Measurements from ENCODE around the gene TNFSF4. TPM values are rescaled to one million over a fixed set of nuclear protein-coding genes. Genes with fewer than 3 reads are reported as not detected.

Gene TNFSF4
- total RNA-seq, 1 donor = 2.0 TPM

DNA sequence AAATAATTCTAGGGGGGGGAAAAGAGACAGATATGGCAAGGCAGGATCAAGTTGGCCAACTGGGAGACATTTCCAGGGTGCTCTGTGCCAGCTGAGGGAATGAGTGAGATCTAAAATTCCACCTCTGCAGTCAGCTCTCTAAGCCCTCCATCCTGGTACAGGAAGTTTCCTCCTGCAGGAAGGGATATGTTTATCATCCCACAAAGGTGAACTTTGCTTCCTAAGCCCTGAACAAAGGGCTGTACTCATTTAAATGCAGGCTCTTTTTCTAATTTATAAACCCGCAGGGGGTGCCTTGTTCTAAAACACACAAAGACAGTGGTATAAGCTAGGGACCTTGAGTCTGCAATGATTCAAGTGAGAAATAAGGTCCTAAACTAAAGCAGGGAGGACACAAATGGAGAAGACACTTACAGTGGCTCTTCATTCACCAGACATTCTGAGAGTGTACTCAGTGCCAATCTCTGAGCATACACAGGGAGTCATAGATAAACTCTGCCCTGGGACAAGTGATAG is 3.6 kb upstream of the TNFSF4 start:
- no peak overlapping the region for H3K4me3 ChIP-seq (ENCODE audit: low read depth, low read length)

DNA sequence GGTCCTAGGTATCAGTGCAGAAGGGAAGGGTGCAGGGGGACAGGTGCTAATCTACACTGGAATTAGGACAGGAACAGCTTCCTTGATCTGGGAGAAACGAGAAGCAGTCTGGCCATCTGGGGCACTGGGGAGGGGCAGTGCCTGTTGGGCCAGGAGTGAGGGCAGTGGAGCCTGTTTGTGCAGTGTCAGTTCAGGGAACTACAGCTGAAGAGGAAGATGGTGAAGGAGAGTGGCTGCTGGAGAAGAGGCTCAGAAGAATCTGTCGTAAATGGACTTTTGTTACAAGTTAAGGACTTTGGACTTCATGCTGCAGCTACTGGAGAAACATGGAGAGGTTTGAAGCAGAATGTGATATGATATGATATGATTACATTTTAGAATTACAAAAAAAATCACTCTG is 3.2 kb upstream of the TNFSF4 start:
- H3K4me3 ChIP-seq (ENCODE audit: low read depth, low read length) = no peak overlapping the region
- TF ChIP-seq, protein P1, sequence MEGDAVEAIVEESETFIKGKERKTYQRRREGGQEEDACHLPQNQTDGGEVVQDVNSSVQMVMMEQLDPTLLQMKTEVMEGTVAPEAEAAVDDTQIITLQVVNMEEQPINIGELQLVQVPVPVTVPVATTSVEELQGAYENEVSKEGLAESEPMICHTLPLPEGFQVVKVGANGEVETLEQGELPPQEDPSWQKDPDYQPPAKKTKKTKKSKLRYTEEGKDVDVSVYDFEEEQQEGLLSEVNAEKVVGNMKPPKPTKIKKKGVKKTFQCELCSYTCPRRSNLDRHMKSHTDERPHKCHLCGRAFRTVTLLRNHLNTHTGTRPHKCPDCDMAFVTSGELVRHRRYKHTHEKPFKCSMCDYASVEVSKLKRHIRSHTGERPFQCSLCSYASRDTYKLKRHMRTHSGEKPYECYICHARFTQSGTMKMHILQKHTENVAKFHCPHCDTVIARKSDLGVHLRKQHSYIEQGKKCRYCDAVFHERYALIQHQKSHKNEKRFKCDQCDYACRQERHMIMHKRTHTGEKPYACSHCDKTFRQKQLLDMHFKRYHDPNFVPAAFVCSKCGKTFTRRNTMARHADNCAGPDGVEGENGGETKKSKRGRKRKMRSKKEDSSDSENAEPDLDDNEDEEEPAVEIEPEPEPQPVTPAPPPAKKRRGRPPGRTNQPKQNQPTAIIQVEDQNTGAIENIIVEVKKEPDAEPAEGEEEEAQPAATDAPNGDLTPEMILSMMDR (IDR thresholded peaks at IDR 0.05; ENCODE audit: insufficient read depth, low read length) = no peak
- DNase-seq (ENCODE audit: low read depth) = no peak

More for the DNA sequence above, 3.6 kb upstream of the TNFSF4 start:
- TF ChIP-seq, protein P1 (IDR thresholded peaks at IDR 0.05; ENCODE audit: insufficient read depth, low read length) = no peak
- DNase-seq (ENCODE audit: low read depth) = no peak

DNA sequence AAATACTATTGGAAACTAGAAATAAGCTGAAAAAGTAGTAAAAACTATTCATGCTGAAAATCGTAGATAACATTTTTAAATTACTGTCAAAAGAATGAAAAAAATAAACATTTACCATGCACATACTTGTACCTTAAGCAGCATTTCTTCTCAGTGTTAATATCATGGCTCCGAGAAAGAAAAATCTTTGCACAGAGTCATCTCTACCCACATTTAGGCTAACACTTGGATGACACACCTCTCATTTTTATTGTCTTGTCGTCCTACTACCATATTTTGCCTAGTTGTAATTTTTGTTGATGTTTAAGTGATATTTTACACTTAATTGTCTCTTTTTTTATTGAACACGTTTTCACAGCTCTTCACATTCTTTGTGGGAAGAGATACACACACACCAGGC is 1.7 kb upstream of the TNFSF4 start:
- H3K4me3 ChIP-seq (ENCODE audit: low read depth, low read length) = no peak overlapping the region
- no peak for DNase-seq (ENCODE audit: low read depth)
- TF ChIP-seq, protein P1 (IDR thresholded peaks at IDR 0.05; ENCODE audit: insufficient read depth, low read length) = no peak

DNA sequence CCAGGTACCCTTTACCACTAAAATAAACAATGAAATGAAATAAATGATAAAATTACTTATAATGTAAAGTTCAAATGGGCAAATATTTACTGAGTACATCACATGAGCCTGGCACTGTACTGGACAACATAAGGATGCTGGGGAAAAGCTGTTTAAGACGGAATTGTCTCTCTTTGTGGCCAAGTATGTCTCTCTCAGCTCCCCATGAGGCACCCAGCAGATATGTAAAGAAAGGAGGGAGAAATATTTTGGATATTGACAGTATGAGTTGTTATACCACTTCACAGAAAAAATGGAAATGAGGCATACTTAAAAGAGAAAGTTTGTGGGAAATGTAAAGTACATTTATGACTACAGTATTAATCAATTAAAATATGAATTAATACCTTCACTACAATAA is 1.0 kb upstream of the TNFSF4 start:
- DNase-seq (ENCODE audit: low read depth) = no peak

DNA sequence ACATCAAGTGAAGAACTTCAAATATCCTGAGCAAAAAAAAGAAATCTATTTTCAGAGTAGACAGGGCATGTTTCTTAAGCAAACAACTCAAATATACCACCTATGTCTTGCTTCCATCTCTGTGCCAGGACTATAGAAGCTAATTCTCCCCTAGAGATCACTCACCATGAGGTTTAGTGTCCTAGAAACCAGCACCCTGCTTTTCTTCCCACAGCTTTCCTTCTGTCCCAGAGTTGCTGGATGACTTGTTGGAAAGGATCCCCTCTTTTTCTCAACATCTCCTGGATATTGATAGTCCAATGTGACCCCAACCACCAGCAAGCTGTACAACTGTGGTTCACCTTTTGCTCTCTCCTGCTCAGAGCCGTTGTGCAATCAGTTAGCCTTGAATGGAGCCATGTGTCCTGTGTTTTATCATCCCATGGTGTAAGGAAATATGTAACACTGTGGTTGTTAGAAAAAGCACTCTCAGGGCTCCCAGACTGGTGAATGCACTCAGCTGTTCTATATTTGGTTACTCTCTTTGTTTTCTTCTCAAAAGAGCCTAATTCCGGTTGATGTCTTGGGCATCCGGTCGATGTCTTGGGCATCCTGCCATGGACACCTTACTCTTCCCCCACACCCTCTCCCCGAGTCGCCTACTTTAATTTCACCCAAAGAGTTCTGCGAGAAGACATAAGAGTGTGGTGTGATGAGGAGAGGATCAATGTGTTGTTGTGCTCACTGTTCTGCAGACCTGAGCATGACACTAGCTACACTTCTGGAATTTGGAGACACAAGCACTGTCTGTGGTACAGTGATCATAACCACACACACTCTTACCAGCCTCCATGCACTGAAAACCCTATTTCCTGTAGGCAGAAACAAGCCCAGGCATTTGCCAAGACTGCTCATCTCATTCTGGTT is 1.7 kb downstream of the TNFSF4 start:
- peak; percentile 87 for DNase-seq (ENCODE audit: low read depth)
- no peak overlapping the region for H3K4me3 ChIP-seq (ENCODE audit: low read depth, low read length)
- TF ChIP-seq, protein P1 (IDR thresholded peaks at IDR 0.05; ENCODE audit: insufficient read depth, low read length) = no peak

More for the DNA sequence above, 1.0 kb upstream of the TNFSF4 start:
- TF ChIP-seq, protein P1 (IDR thresholded peaks at IDR 0.05; ENCODE audit: insufficient read depth, low read length) = no peak
- H3K4me3 ChIP-seq (ENCODE audit: low read depth, low read length) = no peak overlapping the region

DNA sequence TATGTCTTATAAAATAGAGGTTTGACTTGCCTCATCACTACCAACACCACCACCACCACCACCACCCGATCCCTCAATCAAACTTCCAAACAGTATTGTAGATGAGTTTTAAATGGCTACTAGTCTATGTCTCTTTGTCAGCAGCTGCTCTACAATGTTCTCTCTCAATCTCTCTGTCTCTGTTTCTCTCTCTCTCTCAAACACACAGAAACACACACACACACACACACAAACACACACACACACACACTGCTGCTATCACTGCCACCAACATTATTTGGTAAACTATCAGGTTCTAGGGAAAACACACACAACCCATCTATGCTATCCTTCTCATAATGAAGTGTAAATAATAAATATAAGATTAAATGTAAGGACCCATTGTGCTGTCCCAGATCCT is 2.4 kb downstream of the TNFSF4 start:
- no peak for DNase-seq (ENCODE audit: low read depth)
- TF ChIP-seq, protein P1 (IDR thresholded peaks at IDR 0.05; ENCODE audit: insufficient read depth, low read length) = no peak
- H3K4me3 ChIP-seq (ENCODE audit: low read depth, low read length) = no peak overlapping the region

All from fibroblast of the aortic adventitia (primary cell).